K562 (cell line): ENCODE data around the gene NCAM2. TPM values are rescaled to one million over a fixed set of nuclear protein-coding genes. Genes with fewer than 3 reads are reported as not detected.

Experiments used
- ATAC-seq: fragments of 200-7000 bp; cut with Tn5 transposase; 3 replicates; pipeline ENCODE4 v1.9.1; 2020; ENCODE audit warnings: moderate library complexity
- BruUV-seq: library from RNA; stranded (reverse); fragments of 400-500 nt; replicated peaks from 2 replicates; lab custom pipeline; 2021; lab: Mats Ljungman, UMichigan
- CTCF ChIA-PET: fragments of 300-600 bp; formaldehyde crosslinking; extraction: SDS; loops from one replicate; lab custom pipeline; 2021; ENCODE audit warnings: low intra/inter-chr PET ratio; lab: Yijun Ruan, JAX
- POLR2A ChIA-PET: fragments of 300-600, 350-650 bp; sonication (Branson Sonifier 250); formaldehyde crosslinking; extraction: SDS; loops from one replicate; lab custom pipeline; 2021; ENCODE audit warnings: antibody characterized with exemption, inconsistent platforms; lab: Yijun Ruan, JAX
- DNase-seq, 4 experiments: peaks; one replicate each; pipeline versions ENCODE4 v3.0.0 to v3.0.0-alpha.2; 2011 to 2018; ENCODE audit warnings: low spot score in 3 of 4, mixed read lengths in 3 of 4; ENCODE audit errors: extremely low read depth in 1 of 4
- FAIRE-seq: peaks from 2 replicates; lab custom pipeline; 2011; peaks lifted over from hg19 to GRCh38; lab: Jason Lieb, UNC
- H2AFZ ChIP-seq: 2 replicates; pipeline ENCODE4 v1.6.0; 2011; ENCODE audit warnings: low read depth, low read length, control low read depth, inconsistent platforms
- H3K27ac ChIP-seq: fragments of 200-600 bp; 3 replicates; pipeline ENCODE4 v1.8.0; 2011; ENCODE audit warnings: low read depth, mild to moderate bottlenecking, control low read depth, inconsistent platforms, low read length, moderate library complexity, mixed read lengths; ENCODE audit errors: extremely low read depth
- H3K27me3 ChIP-seq, 2 experiments: fragments of 300-600 bp in 1 of 2; 2 replicates in 1 of 2; 3 replicates in 1 of 2; pipeline versions ENCODE4 v1.6.0 to v1.8.0; 2011; ENCODE audit warnings: inconsistent platforms in 2 of 2, low read length in 2 of 2, mild to moderate bottlenecking in 1 of 2, mixed read lengths in 1 of 2, moderate library complexity in 1 of 2; ENCODE audit not compliant: control insufficient read depth in 2 of 2, insufficient read depth in 2 of 2
- H3K36me3 ChIP-seq: fragments of 300-600 bp; 3 replicates; pipeline ENCODE4 v1.8.0; 2011; ENCODE audit warnings: mild to moderate bottlenecking, low read length, inconsistent platforms; ENCODE audit not compliant: control insufficient read depth, insufficient read depth
- H3K4me1 ChIP-seq, 2 experiments: fragments of 200-600 bp in 1 of 2; replicated peaks in 1 of 2; 2 replicates in 1 of 2; 3 replicates in 1 of 2; pipeline versions ENCODE4 v1.5.1 to v1.8.0; 2011; ENCODE audit warnings: inconsistent platforms in 2 of 2, low read length in 2 of 2, mild to moderate bottlenecking in 1 of 2, mixed read lengths in 1 of 2, moderate library complexity in 1 of 2; ENCODE audit not compliant: control insufficient read depth in 2 of 2, insufficient read depth in 2 of 2
- H3K4me2 ChIP-seq: 2 replicates; pipeline ENCODE4 v1.6.1; 2011; ENCODE audit warnings: low read length, control low read depth, inconsistent platforms, mixed read lengths; ENCODE audit not compliant: insufficient read depth
- H3K4me3 ChIP-seq: fragments of 200-600 bp; sonication (generic), shearing (Covaris generic); 2 replicates; pipeline ENCODE4 v1.5.1; 2016; ENCODE audit warnings: control low read depth, inconsistent platforms
- H3K79me2 ChIP-seq: fragments of 200-600 bp; 3 replicates; pipeline ENCODE4 v1.8.0; 2011; ENCODE audit warnings: low read length, inconsistent platforms; ENCODE audit not compliant: control insufficient read depth, insufficient read depth
- H3K9ac ChIP-seq, 2 experiments: 2 replicates each; pipeline versions ENCODE4 v1.6.0 to v1.6.1; 2011; ENCODE audit warnings: low read depth in 2 of 2, low read length in 2 of 2, control low read depth in 1 of 2, inconsistent platforms in 1 of 2, mild to moderate bottlenecking in 1 of 2, mixed read lengths in 1 of 2; ENCODE audit not compliant: insufficient read depth in 1 of 2
- H3K9me1 ChIP-seq: one replicate; pipeline ENCODE4 v1.6.0; 2011; ENCODE audit warnings: inconsistent platforms, mild to moderate bottlenecking, low read length, moderate library complexity; ENCODE audit not compliant: control insufficient read depth, insufficient read depth
- H3K9me3 ChIP-seq: replicated peaks from 2 replicates; pipeline ENCODE4 v1.5.1; 2011; ENCODE audit warnings: low read depth, low read length, inconsistent platforms; ENCODE audit not compliant: control insufficient read depth, insufficient read depth
- H4K20me1 ChIP-seq: replicated peaks from 2 replicates; pipeline ENCODE4 v1.6.1; 2011; ENCODE audit warnings: low read length, inconsistent platforms, mixed read lengths; ENCODE audit not compliant: control insufficient read depth, insufficient read depth
- CEBPB ChIP-seq: fragments of 450-650 bp; IDR thresholded peaks from 2 replicates; pipeline ENCODE4 v1.6.1; 2016; ENCODE audit warnings: missing genetic modification characterization, missing compliant biosample characterization
- CHD2 ChIP-seq: IDR thresholded peaks from 2 replicates; pipeline ENCODE4 v1.6.1; 2011; ENCODE audit warnings: low read depth, low read length
- ESRRB ChIP-seq: fragments of 250-450 bp; sonication (Bioruptor Pico); IDR thresholded peaks from 2 replicates; pipeline ENCODE4 v1.5.0; 2020; ENCODE audit warnings: mild to moderate bottlenecking, moderate library complexity, borderline replicate concordance
- GATA2 ChIP-seq: sonication (generic); formaldehyde crosslinking; IDR thresholded peaks from 2 replicates; pipeline ENCODE4 v1.4.0; 2020; ENCODE audit warnings: mild to moderate bottlenecking, missing genetic modification reagents
- MEIS2 ChIP-seq: fragments of 450-650 bp; IDR thresholded peaks from 2 replicates; pipeline ENCODE4 v1.6.1; 2014; ENCODE audit warnings: mild to moderate bottlenecking; ENCODE audit not compliant: partially characterized antibody
- RBM22 ChIP-seq: fragments of 200-400 bp; formaldehyde crosslinking; IDR thresholded peaks from 2 replicates; pipeline ENCODE4 v1.6.1; 2018; ENCODE audit warnings: low read length, low read depth; ENCODE audit not compliant: poor library complexity, severe bottlenecking
- SNIP1 ChIP-seq: fragments of 450-650 bp; IDR thresholded peaks from 2 replicates; pipeline ENCODE4 v1.7.1; 2017; ENCODE audit warnings: low read depth, mild to moderate bottlenecking
- WHSC1 ChIP-seq: IDR thresholded peaks from one replicate; pipeline ENCODE4 v1.6.1; 2012; ENCODE audit warnings: low read length, control low read depth, inconsistent platforms
- ZSCAN32 ChIP-seq: fragments of 450-650 bp; formaldehyde crosslinking; IDR thresholded peaks from 2 replicates; pipeline ENCODE4 v1.4.0; 2020; ENCODE audit warnings: mild to moderate bottlenecking, moderate library complexity
- WGBS: fragments of 100-300 bp; shearing (Covaris generic); methylation state at CpG from one replicate; pipeline ENCODE4 v1.1.6; 2016; ENCODE audit warnings: low coverage, mixed read lengths; ENCODE audit not compliant: insufficient coverage; ENCODE audit errors: missing lambda C conversion rate; 5-methylcytosine and 5-hydroxymethylcytosine counted together
- in situ Hi-C: fragments of 300-500 bp; cut with MboI; formaldehyde crosslinking; loops from 4 replicates; pipeline ENCODE4 v1.15.0; 2018; ENCODE audit warnings: inconsistent platforms, mixed read lengths
- intact Hi-C: fragments of 100-400 bp; cut with micrococcal nuclease; formaldehyde crosslinking; loops from 2 replicates; pipeline ENCODE4 v1.14.2; 2022
- polyA plus RNA-seq, 8 experiments: library from polyadenylated mRNA; depleted of rRNA in 4 of 8; stranded (reverse) in 5 of 8; unstranded in 3 of 8; fragments of >200 nt; fragmentation: Nextera tagmentation in 2 of 8; fragmentation: Illumina TruSeq in 1 of 8; extraction: Ambion mirVana in 2 of 8; extraction: Trizol in 1 of 8; gene quantifications; 2 replicates each; pipeline versions ENCODE4 v1.2.1 to v1.2.3, GENCODE V29; 2011 to 2014; ENCODE audit warnings: inconsistent platforms in 1 of 8, missing spikeins in 1 of 8
- total RNA-seq, 7 experiments: library from RNA; depleted of rRNA in 6 of 7; stranded (reverse); fragments of >200 nt in 6 of 7; fragmentation: Illumina TruSeq in 2 of 7; extraction: Trizol in 2 of 7; gene quantifications; 2 replicates each; pipeline versions ENCODE4 v1.2.1 to v1.2.3, GENCODE V29; 2011 to 2021; ENCODE audit warnings: low replicate concordance in 1 of 7

NCAM2 gene
- total and polyA plus RNA-seq, 9 of the 15 experiments (the other 6 are each of a cell fraction or from before 2014, with no cell fraction given): 14.0 to 58.2 (median 27.8) TPM

DNA sequence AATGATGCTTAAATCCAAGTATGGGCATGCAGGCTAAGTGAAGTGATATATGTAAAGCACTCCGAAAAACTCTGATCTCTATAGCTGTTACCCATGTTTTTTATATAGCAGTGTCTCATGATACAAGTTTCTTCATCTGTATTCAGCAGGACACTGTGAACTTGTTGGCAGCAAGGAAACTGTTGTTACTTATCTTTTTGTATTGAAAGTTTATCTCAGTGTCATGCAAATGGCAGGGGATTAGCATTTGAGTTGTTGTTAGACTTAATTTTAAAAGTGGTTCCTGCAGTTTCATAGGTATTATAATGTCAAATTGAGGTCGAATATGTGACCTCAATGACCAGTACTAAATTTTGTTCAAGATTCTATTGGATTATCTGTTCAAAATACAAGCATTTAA is 47.9 kb downstream of the NCAM2 start (continued):
- no peak for TF ChIP-seq RBM22
- TF ChIP-seq CHD2: no peak
- no peak for TF ChIP-seq SNIP1
- TF ChIP-seq ESRRB (CRISPR knock-in tag): no peak
- no peak for TF ChIP-seq ZSCAN32 (CRISPR knock-in tag)

DNA sequence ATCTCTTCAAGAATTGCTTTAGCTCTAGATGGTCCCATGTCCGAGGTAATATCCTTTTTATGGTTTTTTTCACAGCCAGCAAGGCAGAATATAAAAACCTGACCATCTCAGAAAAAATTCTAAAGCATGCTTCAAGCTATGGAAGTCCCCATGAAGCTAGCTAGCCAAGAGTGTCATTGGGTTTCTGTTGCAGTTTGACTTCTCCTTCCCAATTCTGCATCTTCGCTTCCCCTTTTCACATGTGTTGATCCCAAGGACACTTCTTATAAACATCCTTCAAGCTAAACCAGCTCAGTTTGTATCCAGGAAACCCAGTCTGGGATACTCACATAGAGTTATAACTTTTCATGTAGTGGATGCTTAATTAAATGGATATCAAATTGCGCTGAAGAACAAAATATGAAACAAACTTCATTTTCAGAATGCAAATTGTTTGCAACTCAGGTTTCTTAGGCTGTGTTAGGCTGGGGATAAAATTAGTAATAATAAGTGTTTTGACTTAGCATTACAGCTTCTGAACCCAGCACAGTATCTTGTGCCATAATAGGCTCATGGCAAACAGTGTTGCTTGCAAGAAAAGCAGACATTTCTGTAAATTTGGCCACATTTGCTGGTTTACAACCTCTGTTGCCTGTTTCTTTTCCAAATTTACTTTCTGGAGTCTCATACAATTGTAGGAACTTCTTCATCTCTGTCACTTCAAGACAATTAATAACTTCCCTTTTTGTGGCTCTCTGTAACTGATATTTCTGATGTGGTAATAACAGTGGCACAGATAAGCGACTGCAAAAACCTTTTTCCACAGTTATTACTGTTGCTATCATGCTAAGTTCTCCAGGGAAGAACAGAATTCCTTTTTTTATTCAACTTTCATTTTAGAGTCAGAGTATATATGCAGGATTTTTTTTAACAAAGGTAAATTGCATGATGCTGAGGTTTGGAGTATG is 53.2 kb downstream of the NCAM2 start:
- no peaks in the 10 kb centered on the region for H3K9me1 ChIP-seq
- no peak overlapping the region for H3K27ac ChIP-seq
- no peaks in the 10 kb centered on the region for H3K36me3 ChIP-seq
- no peak for DNase-seq
- no peak for FAIRE-seq
- ATAC-seq: no peak
- H3K9me3 ChIP-seq: no peaks in the 10 kb centered on the region
- H4K20me1 ChIP-seq: no peaks in the 10 kb centered on the region
- in situ Hi-C loops (no loop called here), intact Hi-C loops (no loop called here)
- H3K27me3 ChIP-seq: no peaks in the 10 kb centered on the region
- H3K4me3 ChIP-seq: no peak overlapping the region
- CTCF ChIA-PET: no interaction called here
- no peaks in the 10 kb centered on the region for H3K4me1 ChIP-seq
- TF ChIP-seq RBM22: no peak
- TF ChIP-seq WHSC1: no peak
- TF ChIP-seq GATA2 (CRISPR knock-in tag): no peak
- 0 out of 2 replicates have a peak, but pooled peaks have one; percentile 42 for TF ChIP-seq CEBPB
- peak; percentile 28 for TF ChIP-seq MEIS2
- TF ChIP-seq, all 486 proteins: peak for 2
- BruUV-seq: no TSS peak
- POLR2A ChIA-PET: interaction anchor here (0.6 kb wide), 1 partner anchor 12 kb away, joined by 3 read pairs; no protein-coding TSS in a partner anchor
- Histone ChIP-seq H3K79me2 (no peaks in the 10 kb centered on the region), H2AFZ (no peak overlapping the region), H3K9ac (no peak overlapping the region), H3K4me2 (no peak overlapping the region)
- 10% methylated on average over 4 of the region's 4 CpGs for WGBS
